Stimulated activated CD8-positive, alpha-beta memory T cell treated with anti-CD3 and anti-CD28 coated beads, Interleukin-7, amount 100 ng/mL, for 4 hours (primary cell): Measurements from ENCODE around the gene PTGDR.
A peak's percentile ranks its signal among the peaks of the same experiment; 100 is the strongest.

Source experiments
- DNase-seq, 2 donors: peaks; one replicate each; pipeline ENCODE4 v3.0.0-alpha.2; 2020; ENCODE audit warnings: low read depth in 2 of 2

Gene PTGDR

GRCh38 chr14:52312931-52313355, 45.4 kb downstream of the PTGDR start:
- DNase-seq: no peak

- no peak for DNase-seq
Observed at GRCh38 chr14:52313462-52313861, 46.0 kb downstream of the PTGDR start.

- peak; percentile 67 to 85 for DNase-seq
Observed at GRCh38 chr14:52313903-52314594, 46.6 kb downstream of the PTGDR start, which contains the start of gene PTGER2. PTGER2 (plus strand) TSS chr14:52314312; CDS start chr14:52314549, 237 bp downstream.

GRCh38 chr14:52314595-52315354, 47.3 kb downstream of the PTGDR start:
- DNase-seq: peak in 1 of 2 donors; percentile 42

- DNase-seq: peak in 1 of 2 donors; percentile 22
Observed at GRCh38 chr14:52315355-52315718, 47.8 kb downstream of the PTGDR start.

GRCh38 chr14:52318062-52318461, 50.6 kb downstream of the PTGDR start:
- no peak for DNase-seq

- no peak for DNase-seq
Observed at GRCh38 chr14:52318826-52319645, 51.5 kb downstream of the PTGDR start.

GRCh38 chr14:52319919-52320318, 52.4 kb downstream of the PTGDR start:
- no peak for DNase-seq

- no peak for DNase-seq
Observed at GRCh38 chr14:52325126-52325525, 57.6 kb downstream of the PTGDR start.

- no peak for DNase-seq
Observed at GRCh38 chr14:52325630-52326029, 58.1 kb downstream of the PTGDR start.
